Mesodermal cell (in vitro differentiated cells): ENCODE measurements around the gene SLC30A3.

ENCODE experiments used
- H3K27ac ChIP-seq: 2 replicates; pipeline ENCODE4 v1.7.0; 2013; ENCODE audit warnings: mild to moderate bottlenecking, low read depth, low read length, moderate library complexity; ENCODE audit not compliant: severe bottlenecking
- H3K36me3 ChIP-seq: 2 replicates; pipeline ENCODE4 v1.7.1; 2013; ENCODE audit warnings: mild to moderate bottlenecking, low read length, moderate library complexity; ENCODE audit not compliant: control insufficient read depth, insufficient read depth
- H3K4me1 ChIP-seq: one replicate; pipeline ENCODE4 v1.7.1; 2013; ENCODE audit warnings: mild to moderate bottlenecking, low read length; ENCODE audit not compliant: insufficient read depth, control insufficient read depth, poor library complexity, severe bottlenecking
- H3K4me3 ChIP-seq: 2 replicates; pipeline ENCODE4 v1.7.0; 2013; ENCODE audit warnings: low read length, control low read depth, mild to moderate bottlenecking; ENCODE audit not compliant: insufficient read depth, poor library complexity, severe bottlenecking; ENCODE audit errors: extremely low read depth
- H3K9me3 ChIP-seq: 2 replicates; pipeline ENCODE4 v1.7.1; 2013; ENCODE audit warnings: mild to moderate bottlenecking, low read length, moderate library complexity; ENCODE audit not compliant: control insufficient read depth
- WGBS, 2 experiments: methylation state at CpG; one replicate each; pipeline ENCODE4 v1.1.5; 2013; ENCODE audit warnings: missing lambda C conversion rate in 2 of 2; ENCODE audit not compliant: insufficient coverage in 2 of 2; 5-methylcytosine and 5-hydroxymethylcytosine counted together

SLC30A3 gene

DNA sequence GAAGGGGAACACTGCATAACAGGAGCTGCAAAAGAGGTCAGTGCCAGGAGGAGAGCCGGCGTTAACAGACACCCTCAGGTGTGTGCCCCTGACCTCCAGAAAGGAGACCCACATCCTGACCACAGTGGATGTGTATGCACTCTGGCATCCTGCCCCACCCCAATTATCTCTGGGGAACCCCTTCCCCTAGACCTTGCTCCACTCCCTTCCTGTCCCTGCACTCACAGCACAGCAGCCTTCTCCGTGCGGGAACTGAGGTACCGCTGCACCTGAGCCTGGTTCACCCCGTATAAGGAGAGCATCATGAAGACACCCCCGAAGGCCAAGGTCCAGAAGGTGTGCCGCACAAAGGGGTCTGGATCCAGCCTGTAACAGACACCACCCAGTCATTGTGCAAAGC, 58.3 kb downstream of the SLC30A3 start:
- Histone ChIP-seq H3K36me3 (peaks cover 92% of the 10 kb centered on the region), H3K4me1 (peaks cover 5% of the 10 kb centered on the region), H3K27ac (no peak overlapping the region), H3K9me3 (no peaks in the 10 kb centered on the region), H3K4me3 (no peak overlapping the region)
- 90 to 95% methylated on average over 7 to 8 of the region's 8 CpGs for WGBS, 2 experiments

DNA sequence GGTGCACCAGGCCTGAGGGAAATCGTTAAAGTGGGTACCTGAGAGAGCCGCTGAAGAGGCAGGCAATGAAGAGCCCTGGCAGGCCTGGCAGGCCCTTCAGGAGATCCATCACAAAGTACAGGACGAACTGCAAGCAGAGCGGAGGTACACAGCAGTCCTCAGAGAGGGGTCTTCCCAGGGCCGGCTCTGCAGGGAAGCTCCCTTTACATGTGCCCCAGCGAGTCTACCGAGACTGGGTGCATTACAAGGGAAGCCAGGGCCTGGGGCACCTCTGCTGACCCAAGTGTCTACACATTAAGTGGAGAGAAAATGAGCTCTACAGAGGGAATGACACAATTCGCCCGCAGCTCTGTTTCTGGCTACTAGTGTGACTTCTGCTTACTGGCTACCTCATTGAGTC, 59.1 kb downstream of the SLC30A3 start:
- Histone ChIP-seq H3K9me3 (no peaks in the 10 kb centered on the region), H3K4me1 (peaks cover 2% of the 10 kb centered on the region), H3K4me3 (no peak overlapping the region), H3K36me3 (peaks cover 87% of the 10 kb centered on the region), H3K27ac (no peak overlapping the region)
- WGBS, 2 experiments = 95% methylated on average over 9 of the region's 9 CpGs
